ENCODE measurements around the gene XRCC1. TPM values are rescaled to one million over a fixed set of nuclear protein-coding genes. Genes with fewer than 3 reads are reported as not detected.

The XRCC1 gene
- total and polyA plus RNA-seq, 2 experiments from 2014 or later: 35.3 to 49.5 TPM

DNA sequence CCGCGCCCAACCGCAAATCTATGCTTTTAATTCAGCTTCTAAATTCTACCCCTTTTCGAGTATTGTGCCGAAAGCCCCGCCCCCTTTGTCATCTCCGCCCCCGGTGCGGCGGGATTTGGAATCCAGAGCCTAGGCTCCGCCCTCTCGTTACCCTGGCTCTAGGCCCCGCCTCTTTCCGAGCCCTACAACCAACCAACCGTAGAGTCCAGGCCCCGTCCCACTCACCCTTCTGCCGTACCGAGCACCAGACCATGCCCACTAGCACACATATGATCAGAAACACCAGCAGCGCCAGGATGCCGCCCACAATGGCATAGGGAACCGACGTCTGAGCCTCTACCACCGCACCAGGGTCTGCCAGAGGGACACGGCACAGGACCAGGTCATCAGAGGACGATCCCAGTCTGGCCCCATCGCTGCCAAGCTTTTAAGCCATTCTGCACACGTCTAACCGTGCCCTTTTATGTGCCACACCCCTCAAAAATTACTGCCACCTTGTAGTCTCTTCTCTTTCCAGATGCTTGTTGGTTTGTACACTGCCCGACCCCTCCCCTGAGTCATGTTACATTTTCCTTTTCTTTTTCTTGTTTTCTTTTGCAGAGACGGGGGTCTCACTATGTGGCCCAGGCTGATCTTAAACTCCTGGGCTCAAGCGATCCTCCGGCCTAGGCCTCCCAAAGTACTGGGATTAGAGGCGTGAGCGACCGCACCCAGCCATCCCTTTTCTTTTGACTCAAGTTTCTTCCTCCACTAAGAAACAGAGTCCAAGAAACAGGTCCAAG is 48.8 kb upstream of the XRCC1 start:
- TF ChIP-seq, protein P1, sequence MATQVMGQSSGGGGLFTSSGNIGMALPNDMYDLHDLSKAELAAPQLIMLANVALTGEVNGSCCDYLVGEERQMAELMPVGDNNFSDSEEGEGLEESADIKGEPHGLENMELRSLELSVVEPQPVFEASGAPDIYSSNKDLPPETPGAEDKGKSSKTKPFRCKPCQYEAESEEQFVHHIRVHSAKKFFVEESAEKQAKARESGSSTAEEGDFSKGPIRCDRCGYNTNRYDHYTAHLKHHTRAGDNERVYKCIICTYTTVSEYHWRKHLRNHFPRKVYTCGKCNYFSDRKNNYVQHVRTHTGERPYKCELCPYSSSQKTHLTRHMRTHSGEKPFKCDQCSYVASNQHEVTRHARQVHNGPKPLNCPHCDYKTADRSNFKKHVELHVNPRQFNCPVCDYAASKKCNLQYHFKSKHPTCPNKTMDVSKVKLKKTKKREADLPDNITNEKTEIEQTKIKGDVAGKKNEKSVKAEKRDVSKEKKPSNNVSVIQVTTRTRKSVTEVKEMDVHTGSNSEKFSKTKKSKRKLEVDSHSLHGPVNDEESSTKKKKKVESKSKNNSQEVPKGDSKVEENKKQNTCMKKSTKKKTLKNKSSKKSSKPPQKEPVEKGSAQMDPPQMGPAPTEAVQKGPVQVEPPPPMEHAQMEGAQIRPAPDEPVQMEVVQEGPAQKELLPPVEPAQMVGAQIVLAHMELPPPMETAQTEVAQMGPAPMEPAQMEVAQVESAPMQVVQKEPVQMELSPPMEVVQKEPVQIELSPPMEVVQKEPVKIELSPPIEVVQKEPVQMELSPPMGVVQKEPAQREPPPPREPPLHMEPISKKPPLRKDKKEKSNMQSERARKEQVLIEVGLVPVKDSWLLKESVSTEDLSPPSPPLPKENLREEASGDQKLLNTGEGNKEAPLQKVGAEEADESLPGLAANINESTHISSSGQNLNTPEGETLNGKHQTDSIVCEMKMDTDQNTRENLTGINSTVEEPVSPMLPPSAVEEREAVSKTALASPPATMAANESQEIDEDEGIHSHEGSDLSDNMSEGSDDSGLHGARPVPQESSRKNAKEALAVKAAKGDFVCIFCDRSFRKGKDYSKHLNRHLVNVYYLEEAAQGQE (IDR thresholded peaks at IDR 0.05; ENCODE audit: unreplicated experiment): no peak
- TF ChIP-seq ZNF114 (CRISPR knock-in tag; IDR thresholded peaks at IDR 0.05) (no peak), NANOG (IDR thresholded peaks at IDR 0.05; ENCODE audit: borderline replicate concordance) (no peak), ZNF331 (CRISPR knock-in tag; IDR thresholded peaks at IDR 0.05; ENCODE audit: low read depth) (no peak), POLR2AphosphoS5 (IDR thresholded peaks at IDR 0.05; ENCODE audit: low read depth) (peak; percentile 44), JUNB (IDR thresholded peaks at IDR 0.05; ENCODE audit: unreplicated experiment) (no peak)
- DNase-seq (ENCODE audit: low spot score): peak; percentile 94
- Mint-ChIP-seq H3K9me3 (peaks cover 3% of the 10 kb centered on the region; the same call in 2 of the 3 replicates), H3K27ac (peak overlapping the region; percentile 66), H3K27me3 (ENCODE audit: insufficient read depth, low read depth, poor library complexity) (peaks cover 23% of the 10 kb centered on the region), H3K4me1 (peaks cover 29% of the 10 kb centered on the region), H3K4me3 (no peak overlapping the region; the same call in 2 of the 3 replicates), H3K36me3 (ENCODE audit: low read depth) (peaks cover 18% of the 10 kb centered on the region)
- H3K4me1 ChIP-seq (ENCODE audit: insufficient read depth): peaks cover 12% of the 10 kb centered on the region
- peak overlapping the region; percentile 92 for H3K27ac ChIP-seq (ENCODE audit: low read depth)
- peak; percentile 9 for ATAC-seq
- no peak overlapping the region for H2AFZ ChIP-seq
- H3F3A ChIP-seq (replicated peaks; ENCODE audit: low read depth): peaks cover 9% of the 10 kb centered on the region
- H4K20me1 ChIP-seq (replicated peaks; ENCODE audit: insufficient read depth): peaks cover 7% of the 10 kb centered on the region
- H3K9me2 ChIP-seq (ENCODE audit: insufficient read depth): no peaks in the 10 kb centered on the region
- H3K79me2 ChIP-seq (replicated peaks; ENCODE audit: insufficient read depth): 0 out of 2 replicates have a peak, but pooled peaks cover 4% of the 10 kb centered on the region
- H3K4me3 ChIP-seq: 0 out of 2 replicates have a peak overlapping the region, but pooled peaks have one; percentile 27
- H3K36me3 ChIP-seq (ENCODE audit: insufficient read depth): no peaks in the 10 kb centered on the region
- H3K4me2 ChIP-seq: peak overlapping the region; percentile 70; the same call in 1 of the 2 replicates
- no peaks in the 10 kb centered on the region for H3K27me3 ChIP-seq (ENCODE audit: insufficient read depth)

DNA sequence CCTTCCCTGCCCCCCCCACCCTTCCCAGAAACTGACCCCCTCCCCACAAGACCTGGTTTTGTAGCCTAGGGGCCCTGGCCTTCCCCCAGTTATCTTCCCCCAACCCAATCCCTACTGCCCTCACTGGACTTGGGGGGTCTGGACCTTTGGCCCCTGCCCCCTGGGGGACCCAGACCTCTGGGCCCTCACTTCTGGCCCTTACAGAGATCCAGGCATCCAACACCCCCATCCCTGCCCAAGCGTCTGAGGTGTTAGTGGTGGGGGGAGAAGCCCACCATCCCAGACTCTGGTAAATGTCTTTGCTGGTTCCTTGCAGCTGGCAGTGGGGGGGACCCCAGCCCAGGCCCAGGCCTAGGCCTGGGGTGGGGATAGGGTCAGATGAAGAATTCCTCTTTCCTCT is 47.6 kb upstream of the XRCC1 start:
- Histone ChIP-seq H3K4me2 (no peak overlapping the region), H3K27me3 (ENCODE audit: insufficient read depth) (no peaks in the 10 kb centered on the region), H3K4me3 (no peak overlapping the region), H3F3A (replicated peaks; ENCODE audit: low read depth) (peaks cover 12% of the 10 kb centered on the region), H3K4me1 (ENCODE audit: insufficient read depth) (peaks cover 12% of the 10 kb centered on the region), H4K20me1 (replicated peaks; ENCODE audit: insufficient read depth) (no peaks in the 10 kb centered on the region; the same call in none of the 2 replicates), H3K79me2 (replicated peaks; ENCODE audit: insufficient read depth) (peaks cover 10% of the 10 kb centered on the region; the same call in 1 of the 2 replicates), H3K9me2 (ENCODE audit: insufficient read depth) (no peaks in the 10 kb centered on the region), H2AFZ (no peak overlapping the region), H3K27ac (ENCODE audit: low read depth) (no peak overlapping the region), H3K36me3 (ENCODE audit: insufficient read depth) (no peaks in the 10 kb centered on the region)
- Mint-ChIP-seq H3K36me3 (ENCODE audit: low read depth) (peaks cover 18% of the 10 kb centered on the region), H3K27ac (no peak overlapping the region), H3K9me3 (peaks cover 3% of the 10 kb centered on the region; the same call in 2 of the 3 replicates), H3K27me3 (ENCODE audit: insufficient read depth, low read depth, poor library complexity) (peaks cover 23% of the 10 kb centered on the region), H3K4me3 (no peak overlapping the region), H3K4me1 (peaks cover 32% of the 10 kb centered on the region)
- ATAC-seq (no peak), DNase-seq (ENCODE audit: low spot score) (no peak)
- TF ChIP-seq, protein P2, sequence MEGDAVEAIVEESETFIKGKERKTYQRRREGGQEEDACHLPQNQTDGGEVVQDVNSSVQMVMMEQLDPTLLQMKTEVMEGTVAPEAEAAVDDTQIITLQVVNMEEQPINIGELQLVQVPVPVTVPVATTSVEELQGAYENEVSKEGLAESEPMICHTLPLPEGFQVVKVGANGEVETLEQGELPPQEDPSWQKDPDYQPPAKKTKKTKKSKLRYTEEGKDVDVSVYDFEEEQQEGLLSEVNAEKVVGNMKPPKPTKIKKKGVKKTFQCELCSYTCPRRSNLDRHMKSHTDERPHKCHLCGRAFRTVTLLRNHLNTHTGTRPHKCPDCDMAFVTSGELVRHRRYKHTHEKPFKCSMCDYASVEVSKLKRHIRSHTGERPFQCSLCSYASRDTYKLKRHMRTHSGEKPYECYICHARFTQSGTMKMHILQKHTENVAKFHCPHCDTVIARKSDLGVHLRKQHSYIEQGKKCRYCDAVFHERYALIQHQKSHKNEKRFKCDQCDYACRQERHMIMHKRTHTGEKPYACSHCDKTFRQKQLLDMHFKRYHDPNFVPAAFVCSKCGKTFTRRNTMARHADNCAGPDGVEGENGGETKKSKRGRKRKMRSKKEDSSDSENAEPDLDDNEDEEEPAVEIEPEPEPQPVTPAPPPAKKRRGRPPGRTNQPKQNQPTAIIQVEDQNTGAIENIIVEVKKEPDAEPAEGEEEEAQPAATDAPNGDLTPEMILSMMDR (conservative IDR thresholded peaks at IDR 0.05; ENCODE audit: low read depth in 2 of 2): no peak
- TF ChIP-seq CREB1 (CRISPR knock-in tag; IDR thresholded peaks at IDR 0.05; ENCODE audit: low read depth): no peak
- TF ChIP-seq, protein P1 (IDR thresholded peaks at IDR 0.05; ENCODE audit: unreplicated experiment): no peak
- TF ChIP-seq ZNF114 (CRISPR knock-in tag; IDR thresholded peaks at IDR 0.05): no peak
- no peak for TF ChIP-seq STAT1 (IDR thresholded peaks at IDR 0.05; ENCODE audit: unreplicated experiment)
- no peak for TF ChIP-seq JUNB (IDR thresholded peaks at IDR 0.05; ENCODE audit: unreplicated experiment)
- no peak for TF ChIP-seq EZH2 (IDR thresholded peaks at IDR 0.05; ENCODE audit: low read depth, unreplicated experiment)
- no peak for TF ChIP-seq EZH2phosphoT487 (IDR thresholded peaks at IDR 0.05; ENCODE audit: unreplicated experiment)
- no peak for TF ChIP-seq ZNF331 (CRISPR knock-in tag; IDR thresholded peaks at IDR 0.05; ENCODE audit: low read depth)
- no peak for TF ChIP-seq POLR2AphosphoS5 (IDR thresholded peaks at IDR 0.05; ENCODE audit: low read depth)
